ENCODE data around the gene MEA1.

MEA1 gene

DNA sequence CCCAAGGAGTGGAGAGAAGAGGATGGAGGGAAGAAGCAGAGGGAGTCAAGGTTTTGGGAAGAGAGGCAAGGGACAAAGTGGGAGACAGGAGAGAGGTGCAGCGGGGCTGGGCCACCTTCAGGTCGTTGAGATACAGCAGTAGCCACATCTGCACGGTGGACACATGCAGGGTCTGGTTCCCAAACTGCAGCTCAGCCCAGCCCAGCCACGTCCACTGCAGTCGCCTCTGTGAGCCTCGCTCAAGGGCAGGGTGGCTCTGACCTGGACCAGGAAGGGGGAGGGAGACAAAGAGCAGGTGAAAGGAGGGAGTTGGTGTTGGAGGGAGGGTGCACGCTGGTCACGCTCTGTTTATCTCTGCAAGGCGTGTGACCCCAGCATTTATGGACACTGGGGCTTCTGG lies 25.0 kb upstream of the MEA1 start:
- no peak for DNase-seq (ENCODE audit: low read depth in 3 of 3)

DNA sequence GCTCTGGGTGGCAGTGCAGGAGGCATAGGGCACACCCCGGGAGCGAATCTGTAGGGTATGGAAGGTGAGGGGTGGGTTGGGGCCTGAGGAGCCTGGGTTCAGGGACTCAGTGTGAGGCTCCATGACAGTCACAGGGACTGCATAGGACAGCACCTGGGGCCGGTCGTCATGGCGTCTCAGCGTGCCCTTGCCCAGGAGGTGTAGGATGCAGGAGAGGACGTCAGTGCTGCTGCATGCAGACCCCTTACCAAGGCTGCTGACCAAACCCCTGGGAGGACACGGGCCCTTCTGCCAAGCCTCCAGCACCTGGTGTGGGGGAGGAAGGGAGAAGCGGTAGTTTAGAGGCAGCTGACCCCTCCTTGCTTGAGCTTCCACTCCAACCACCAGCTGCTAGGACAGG lies 24.0 kb upstream of the MEA1 start:
- DNase-seq (ENCODE audit: low read depth in 3 of 3): no peak

DNA sequence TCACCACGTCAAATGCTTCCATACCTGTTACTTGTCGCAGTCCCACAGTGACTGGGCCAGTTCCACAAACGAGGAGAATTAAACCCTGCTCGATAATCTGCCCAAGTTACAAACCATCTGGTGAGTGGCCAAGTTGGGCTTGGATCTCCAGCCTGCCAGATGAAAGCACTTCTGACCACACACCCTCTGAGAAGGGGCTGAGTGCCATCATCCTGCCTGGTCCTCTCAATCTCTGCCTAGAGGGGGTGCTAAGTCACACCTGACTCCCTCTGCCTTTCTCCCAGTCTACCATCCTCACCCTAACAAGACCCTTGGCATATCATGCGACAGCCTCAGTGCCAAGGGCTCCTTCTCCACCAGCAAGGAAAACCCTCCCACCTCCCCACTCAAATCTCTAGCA lies 23.5 kb upstream of the MEA1 start:
- DNase-seq (ENCODE audit: low read depth in 3 of 3): no peak

DNA sequence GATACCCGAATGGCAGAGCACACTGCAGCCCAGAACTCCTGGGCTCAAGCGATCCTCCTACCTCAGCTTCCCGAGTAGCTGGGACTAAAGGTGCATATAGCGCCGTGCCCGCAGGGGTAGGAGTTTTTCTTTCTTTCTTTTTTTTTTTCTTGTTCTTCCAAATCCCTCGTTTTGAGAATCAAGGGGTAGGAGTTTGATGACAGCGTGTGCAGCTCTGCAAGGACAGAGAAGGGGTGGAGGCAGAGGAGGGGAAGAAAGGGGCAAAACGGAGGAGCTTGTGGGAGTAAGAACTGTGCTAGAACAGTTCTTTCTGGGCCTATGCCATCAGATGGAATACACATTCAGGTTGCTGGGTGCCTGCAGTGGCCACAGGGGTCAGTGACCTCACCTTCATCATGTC lies 23.0 kb upstream of the MEA1 start:
- DNase-seq (ENCODE audit: low read depth in 3 of 3): no peak

GRCh38 chr6:43035495-43036194 lies 21.9 kb upstream of the MEA1 start:
- DNase-seq (ENCODE audit: low read depth in 3 of 3): no peak

DNA sequence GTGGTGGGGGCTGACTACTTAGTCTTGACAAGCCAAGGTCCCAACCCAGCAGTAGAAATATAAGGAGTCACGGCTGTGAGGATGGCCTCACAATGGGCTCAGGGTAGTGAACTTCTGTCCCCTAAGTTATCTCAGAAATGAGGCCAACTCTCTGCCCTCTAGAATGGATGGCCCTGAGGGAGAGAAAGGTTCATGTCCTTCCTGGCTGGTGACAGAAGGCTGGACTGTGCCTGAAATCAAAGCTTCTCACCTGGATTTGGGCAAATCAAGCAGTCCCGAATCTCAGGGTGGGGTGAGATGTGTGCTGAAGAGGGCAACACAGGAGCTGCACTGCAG lies 20.4 kb upstream of the MEA1 start:
- no peak for DNase-seq (ENCODE audit: low read depth in 3 of 3)

- DNase-seq (ENCODE audit: low read depth in 3 of 3): no peak
Measured at GRCh38 chr6:43033496-43034189, 19.9 kb upstream of the MEA1 start.

DNA sequence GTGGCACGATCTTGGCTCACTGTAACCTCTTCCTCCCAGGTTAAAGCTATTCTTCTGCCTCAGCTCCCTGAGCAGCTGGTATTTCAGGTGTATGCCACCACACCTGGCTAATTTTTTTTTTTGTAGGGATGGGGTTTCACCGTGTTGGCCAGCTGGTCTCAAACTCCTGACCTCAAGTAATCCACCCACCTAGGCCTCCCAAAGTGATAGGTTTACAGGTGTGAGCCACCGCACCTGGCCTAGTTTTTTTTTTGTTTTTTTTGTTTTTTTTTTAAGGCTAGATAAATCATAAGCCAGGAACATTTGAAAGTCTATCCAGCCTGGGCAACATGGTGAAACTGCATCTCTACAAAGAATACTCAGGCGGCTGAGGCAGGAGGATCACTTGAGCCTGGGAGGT lies 18.6 kb upstream of the MEA1 start:
- no peak for DNase-seq (ENCODE audit: low read depth in 3 of 3)

DNA sequence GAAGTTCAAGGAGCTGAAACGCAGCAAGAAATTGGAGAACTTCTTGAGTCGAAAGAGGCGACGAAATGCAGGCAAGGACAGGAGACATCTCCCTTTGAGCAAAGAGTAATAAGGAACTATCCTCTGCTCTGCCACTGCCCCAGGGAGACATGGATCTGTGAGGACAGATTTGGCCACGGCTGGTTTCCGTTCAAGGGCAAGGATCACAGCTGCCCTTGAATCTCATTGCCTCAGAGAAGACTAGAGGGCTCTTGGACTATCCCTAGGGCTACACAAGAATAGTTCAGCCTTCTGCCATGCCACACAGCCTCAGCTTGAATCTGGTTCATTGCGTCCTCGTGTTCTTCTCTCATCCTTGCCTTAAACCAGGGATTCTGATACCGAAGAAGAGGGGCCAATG lies 15.4 kb upstream of the MEA1 start:
- DNase-seq (ENCODE audit: low read depth in 3 of 3): no peak

GRCh38 chr6:43026365-43026764 lies 12.6 kb upstream of the MEA1 start:
- DNase-seq (ENCODE audit: low read depth in 3 of 3): no peak

- no peak for DNase-seq (ENCODE audit: low read depth in 3 of 3)
Measured at GRCh38 chr6:43024436-43024835, 10.7 kb upstream of the MEA1 start.

- peak; percentile 56 to 70 (median 58) for DNase-seq (ENCODE audit: low read depth in 3 of 3)
Measured at GRCh38 chr6:43021270-43022047, 7.7 kb upstream of the MEA1 start, which contains the start of gene RRP36. TSS of gene RRP36 (plus strand) at chr6:43021623. CDS start at chr6:43021655, 32 bp downstream.

DNA sequence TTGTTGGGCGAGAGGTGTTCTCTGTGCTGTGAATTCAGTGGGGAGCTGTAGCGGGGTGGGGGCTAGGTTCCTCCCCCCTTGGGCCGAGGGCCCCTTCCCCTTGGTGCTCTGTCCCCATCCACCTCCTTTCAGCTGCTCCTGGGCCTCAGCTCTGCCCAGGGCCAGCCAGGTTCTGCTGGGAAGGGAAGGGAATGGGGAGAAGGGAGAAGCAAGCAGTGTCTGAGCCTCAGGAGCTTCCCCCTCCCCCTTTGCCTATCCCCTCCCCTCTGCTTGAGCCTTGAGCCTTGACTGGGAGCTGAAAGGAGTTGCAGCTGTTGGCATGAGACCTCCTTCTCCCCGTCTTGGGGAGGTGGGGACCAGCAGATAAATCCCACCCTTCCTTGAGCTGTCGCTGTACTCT lies 7.1 kb upstream of the MEA1 start:
- DNase-seq (ENCODE audit: low read depth in 3 of 3): no peak

- no peak for DNase-seq (ENCODE audit: low read depth in 3 of 3)
Measured at GRCh38 chr6:43020052-43020705, 6.4 kb upstream of the MEA1 start.

- DNase-seq (ENCODE audit: low read depth in 3 of 3): no peak
Measured at GRCh38 chr6:43019152-43019551, 5.4 kb upstream of the MEA1 start.

DNA sequence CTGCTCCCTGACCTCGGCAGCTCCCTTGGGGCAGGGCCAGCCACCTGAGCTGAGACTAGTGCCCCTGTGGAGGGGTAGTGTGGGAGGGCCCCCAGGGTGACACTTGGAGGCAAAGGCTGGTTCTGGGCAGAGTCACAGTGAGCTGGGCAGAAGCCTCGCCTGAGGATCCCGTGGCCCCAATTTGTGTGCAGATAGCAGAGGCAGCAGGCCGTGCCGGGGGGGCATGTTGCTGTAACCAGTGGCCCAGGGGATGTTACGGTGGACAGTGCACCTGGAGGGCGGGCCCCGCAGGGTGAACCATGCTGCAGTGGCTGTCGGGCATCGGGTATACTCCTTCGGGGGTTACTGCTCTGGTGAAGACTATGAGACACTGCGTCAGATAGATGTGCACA lies 3.2 kb upstream of the MEA1 start:
- DNase-seq (ENCODE audit: low read depth in 3 of 3): no peak

DNA sequence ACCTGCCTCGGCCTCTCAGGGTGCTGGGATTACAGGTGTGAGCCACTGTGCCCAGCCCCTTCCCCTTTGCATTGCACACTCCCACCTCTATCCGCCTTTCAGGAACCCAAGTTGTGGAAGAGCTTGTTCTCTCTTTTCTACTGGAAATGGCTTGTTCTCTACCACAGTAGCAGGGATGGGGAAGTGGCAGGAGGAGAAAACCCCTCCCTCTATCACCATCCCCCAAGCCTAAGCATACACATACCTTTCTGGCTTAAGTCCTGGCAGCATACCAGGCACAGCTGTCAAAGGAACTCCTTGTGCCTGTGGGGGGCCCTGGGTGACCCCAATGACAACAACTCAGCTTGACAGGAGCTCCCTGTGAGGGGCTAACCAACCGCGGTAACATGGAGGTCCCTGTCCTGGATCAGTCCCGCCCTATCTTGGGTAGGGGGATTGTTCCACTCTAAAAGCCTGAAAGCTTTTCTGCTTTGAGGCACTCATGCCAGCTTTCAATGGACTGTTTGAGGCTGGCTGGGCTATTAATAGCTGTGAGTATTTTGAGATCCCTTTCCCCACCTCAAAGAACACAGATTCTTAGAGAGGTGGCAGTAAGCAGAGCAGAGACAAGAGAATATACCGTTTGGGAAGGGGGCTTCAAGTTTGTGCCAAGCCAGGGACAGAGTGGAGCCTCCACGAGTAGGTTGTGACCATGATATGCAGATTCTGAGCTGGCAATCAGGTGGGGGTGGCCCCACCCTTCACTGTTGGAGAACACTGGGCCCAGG lies 2.6 kb upstream of the MEA1 start:
- no peak for DNase-seq (ENCODE audit: low read depth in 3 of 3)

- no peak for DNase-seq (ENCODE audit: low read depth in 3 of 3)
Measured at GRCh38 chr6:43014434-43014909, 726 bp upstream of the MEA1 start.

- DNase-seq (ENCODE audit: low read depth in 3 of 3): peak in 2 of 3 donors; percentile 23 to 36
Measured at GRCh38 chr6:43013097-43013842, 476 bp downstream of the MEA1 start.

DNA sequence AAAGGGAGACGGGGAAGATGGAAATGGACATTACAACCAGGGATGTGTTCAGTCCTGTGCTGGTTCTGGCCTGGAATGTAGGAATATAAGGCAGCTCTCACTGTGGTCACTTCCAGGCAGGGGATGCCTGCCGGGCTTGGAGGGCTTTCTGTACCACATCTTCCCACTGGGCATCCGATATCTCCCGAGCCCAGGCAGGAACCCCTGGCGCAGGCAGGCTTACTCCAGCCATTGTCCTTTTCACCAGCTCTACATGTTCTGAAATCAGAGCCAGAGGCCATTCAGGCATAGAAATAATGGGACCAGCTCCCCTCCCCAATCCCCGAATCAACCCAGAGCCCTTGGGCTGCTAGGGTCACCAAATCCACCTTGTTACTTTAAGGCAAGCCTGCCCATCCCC lies 1.4 kb downstream of the MEA1 start:
- no peak for DNase-seq (ENCODE audit: low read depth in 3 of 3)

- no peak for DNase-seq (ENCODE audit: low read depth in 3 of 3)
Measured at GRCh38 chr6:43011207-43011606, 2.5 kb downstream of the MEA1 start.

Data from stimulated activated CD4-positive, alpha-beta T cell treated with anti-CD3 and anti-CD28 coated beads, TNF-alpha, amount 100 ng/mL, for 48 hours (primary cell).